ENCODE data around the gene UNC5C. TPM values are rescaled to one million over a fixed set of nuclear protein-coding genes. Genes with fewer than 3 reads are reported as not detected.

UNC5C gene
- total RNA-seq, 3 donors from 2014 or later (not counting 1 experiment from before 2014, with no cell fraction given), result not detected

- DNase-seq (no peak), ATAC-seq (no peak)
- no peak overlapping the region for H3K4me3 ChIP-seq (ENCODE audit: low read length)
- Mint-ChIP-seq H3K9me3 (no peaks in the 10 kb centered on the region), H3K27ac (no peak overlapping the region), H3K4me3 (no peak overlapping the region), H3K4me1 (no peaks in the 10 kb centered on the region), H3K27me3 (ENCODE audit: low read depth in 2 of 2) (peaks cover 2 to 7% of the 10 kb centered on the region in 2 donors), H3K36me3 (no peaks in the 10 kb centered on the region)
- TF ChIP-seq CTCF (IDR thresholded peaks at IDR 0.05), result no peak
- no peaks in the 10 kb centered on the region for H3K36me3 ChIP-seq (ENCODE audit: control insufficient read depth, insufficient read depth, low read length)
- no peaks in the 10 kb centered on the region for H3K4me1 ChIP-seq (ENCODE audit: control insufficient read depth, insufficient read depth, low read length)
- WGBS (ENCODE audit: insufficient coverage), result 78% methylated on average over 2 of the region's 3 CpGs
- H3K9me3 ChIP-seq (ENCODE audit: control insufficient read depth, insufficient read depth, low read length), result no peaks in the 10 kb centered on the region
- intact Hi-C loops (cut with micrococcal nuclease), result no loop called here
- no peaks in the 10 kb centered on the region for H3K27me3 ChIP-seq (ENCODE audit: control insufficient read depth, insufficient read depth, low read length)
- H3K27ac ChIP-seq (ENCODE audit: low read length), result no peak overlapping the region
Observed at GRCh38 chr4:95541094-95541493, 7.7 kb downstream of the UNC5C start.

- Histone ChIP-seq H3K9me3 (ENCODE audit: control insufficient read depth, insufficient read depth, low read length) (no peaks in the 10 kb centered on the region), H3K27me3 (ENCODE audit: control insufficient read depth, insufficient read depth, low read length) (no peaks in the 10 kb centered on the region), H3K4me3 (ENCODE audit: low read length) (no peak overlapping the region), H3K36me3 (ENCODE audit: control insufficient read depth, insufficient read depth, low read length) (no peaks in the 10 kb centered on the region), H3K4me1 (ENCODE audit: control insufficient read depth, insufficient read depth, low read length) (no peaks in the 10 kb centered on the region), H3K27ac (ENCODE audit: low read length) (no peak overlapping the region)
- H3K4me1 Mint-ChIP-seq, result no peaks in the 10 kb centered on the region
- H3K4me3 Mint-ChIP-seq, result no peak overlapping the region
- DNase-seq (no peak), ATAC-seq (no peak)
- no peak overlapping the region for H3K27ac Mint-ChIP-seq
- no peaks in the 10 kb centered on the region for H3K36me3 Mint-ChIP-seq
- no peak for TF ChIP-seq CTCF (IDR thresholded peaks at IDR 0.05)
- intact Hi-C loops (cut with micrococcal nuclease), result no loop called here
- H3K27me3 Mint-ChIP-seq (ENCODE audit: low read depth in 2 of 2), result no peaks in the 10 kb centered on the region
- WGBS (ENCODE audit: insufficient coverage), result 43% methylated on average over 2 of the region's 3 CpGs
- H3K9me3 Mint-ChIP-seq, result no peaks in the 10 kb centered on the region
Observed at GRCh38 chr4:95540227-95540626, 8.5 kb downstream of the UNC5C start.

- ATAC-seq (no peak), DNase-seq (no peak)
- H3K36me3 Mint-ChIP-seq, result no peaks in the 10 kb centered on the region
- Histone ChIP-seq H3K4me1 (ENCODE audit: control insufficient read depth, insufficient read depth, low read length) (no peaks in the 10 kb centered on the region), H3K4me3 (ENCODE audit: low read length) (no peak overlapping the region), H3K27ac (ENCODE audit: low read length) (no peak overlapping the region), H3K27me3 (ENCODE audit: control insufficient read depth, insufficient read depth, low read length) (no peaks in the 10 kb centered on the region), H3K36me3 (ENCODE audit: control insufficient read depth, insufficient read depth, low read length) (no peaks in the 10 kb centered on the region), H3K9me3 (ENCODE audit: control insufficient read depth, insufficient read depth, low read length) (no peaks in the 10 kb centered on the region)
- H3K9me3 Mint-ChIP-seq, result no peaks in the 10 kb centered on the region
- 51% methylated on average over 5 of the region's 5 CpGs for WGBS (ENCODE audit: insufficient coverage)
- no peaks in the 10 kb centered on the region for H3K4me1 Mint-ChIP-seq
- no peaks in the 10 kb centered on the region for H3K27me3 Mint-ChIP-seq (ENCODE audit: low read depth in 2 of 2)
- TF ChIP-seq CTCF (IDR thresholded peaks at IDR 0.05), result no peak
- intact Hi-C loops (cut with micrococcal nuclease), result no loop called here
- no peak overlapping the region for H3K27ac Mint-ChIP-seq
- H3K4me3 Mint-ChIP-seq, result no peak overlapping the region
Observed at GRCh38 chr4:95539106-95539505, 9.7 kb downstream of the UNC5C start.

DNA sequence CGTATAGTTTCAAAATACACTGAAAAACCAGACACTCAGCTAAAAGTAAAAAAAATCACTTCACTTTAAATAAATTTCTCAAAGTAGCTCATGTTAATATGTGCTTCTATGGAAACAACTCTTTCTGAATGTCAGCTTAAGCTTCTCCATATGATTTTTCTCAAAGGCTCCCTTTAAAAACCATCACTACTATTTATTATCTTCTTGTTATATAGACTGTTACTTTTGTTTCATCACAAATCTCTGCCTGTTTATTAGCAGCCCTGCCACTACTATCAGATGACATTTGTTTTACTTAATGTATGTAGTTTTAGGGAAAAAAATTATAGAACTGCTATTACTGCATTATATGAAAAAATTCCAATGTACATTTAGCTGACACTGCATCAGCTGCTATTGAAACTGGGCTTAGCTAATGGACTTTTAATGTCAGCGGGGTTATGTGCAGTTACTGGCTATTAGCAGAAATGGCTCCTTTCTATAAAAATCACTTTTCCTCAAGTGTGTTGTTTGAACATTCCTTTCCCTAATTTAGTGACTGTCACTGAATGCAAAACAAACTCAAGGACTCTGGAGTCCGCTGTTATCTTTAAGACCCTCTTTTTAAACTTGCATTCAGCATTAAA, 10.8 kb downstream of the UNC5C start:
- intact Hi-C loops (cut with micrococcal nuclease), result no loop called here

More for the DNA sequence above, 10.8 kb downstream of the UNC5C start:
- Histone ChIP-seq H3K36me3 (ENCODE audit: control insufficient read depth, insufficient read depth, low read length) (no peaks in the 10 kb centered on the region), H3K9me3 (ENCODE audit: control insufficient read depth, insufficient read depth, low read length) (no peaks in the 10 kb centered on the region), H3K27me3 (ENCODE audit: control insufficient read depth, insufficient read depth, low read length) (no peaks in the 10 kb centered on the region), H3K4me1 (ENCODE audit: control insufficient read depth, insufficient read depth, low read length) (no peaks in the 10 kb centered on the region), H3K27ac (ENCODE audit: low read length) (no peak overlapping the region), H3K4me3 (ENCODE audit: low read length) (no peak overlapping the region)
- Mint-ChIP-seq H3K4me3 (no peak overlapping the region), H3K36me3 (no peaks in the 10 kb centered on the region), H3K27me3 (ENCODE audit: low read depth in 2 of 2) (no peaks in the 10 kb centered on the region), H3K4me1 (no peaks in the 10 kb centered on the region), H3K9me3 (no peaks in the 10 kb centered on the region), H3K27ac (no peak overlapping the region)
- no peak for TF ChIP-seq CTCF (IDR thresholded peaks at IDR 0.05)
- no peak for ATAC-seq
- 90% methylated on average over 2 of the region's 3 CpGs for WGBS (ENCODE audit: insufficient coverage)
- DNase-seq, result no peak
